OCI-LY7 (cell line): Measurements from ENCODE around the gene TMIE. TPM values are rescaled to one million over a fixed set of nuclear protein-coding genes. Genes with fewer than 3 reads are reported as not detected.

ENCODE experiments used
- Bru-seq: library from RNA; stranded (reverse); fragments of 400-500 nt; gene quantifications from one replicate; lab custom pipeline; 2021; lab: Mats Ljungman, UMichigan
- BruChase-seq, 2 experiments: library from RNA; stranded (reverse); fragments of 400-500 nt; gene quantifications; one replicate each; lab custom pipeline; 2021; lab: Mats Ljungman, UMichigan
- BruUV-seq: library from RNA; stranded (reverse); fragments of 400-500 nt; replicated peaks from 2 replicates; lab custom pipeline; 2021; lab: Mats Ljungman, UMichigan
- CTCF ChIA-PET: fragments of 300-600 bp; sonication (Branson Sonifier 250); formaldehyde crosslinking; loops from one replicate; lab custom pipeline; 2022; ENCODE audit warnings: antibody characterized with exemption; ENCODE audit not compliant: unreplicated experiment; lab: Charles Lee
- POLR2A ChIA-PET: fragments of 300-600 bp; sonication (Branson Sonifier 250); formaldehyde crosslinking; loops from one replicate; lab custom pipeline; 2022; ENCODE audit warnings: antibody characterized with exemption; lab: Charles Lee
- DNase-seq: peaks from one replicate; pipeline ENCODE4 v3.0.0-alpha.2; 2015; ENCODE audit warnings: low spot score
- H2AFZ ChIP-seq: fragments of 200-600 bp; sonication (generic), shearing (Covaris generic); 2 replicates; pipeline ENCODE4 v1.6.1; 2014; ENCODE audit warnings: mild to moderate bottlenecking, antibody characterized with exemption, low read length, moderate library complexity
- H3K27ac ChIP-seq: fragments of 200-600 bp; sonication (generic); 2 replicates; pipeline ENCODE4 v1.5.1; 2014; ENCODE audit warnings: mixed run types, low read depth, mild to moderate bottlenecking, moderate library complexity, low read length, inconsistent platforms; ENCODE audit not compliant: poor library complexity, severe bottlenecking
- H3K36me3 ChIP-seq: fragments of 200-600 bp; sonication (generic); 2 replicates; pipeline ENCODE4 v1.6.1; 2014; ENCODE audit warnings: mild to moderate bottlenecking, antibody characterized with exemption, low read length, moderate library complexity, mixed read lengths; ENCODE audit not compliant: insufficient read depth
- H3K4me1 ChIP-seq: fragments of 200-600 bp; sonication (generic); 2 replicates; pipeline ENCODE4 v1.5.1; 2014; ENCODE audit warnings: mild to moderate bottlenecking, low read length; ENCODE audit not compliant: insufficient read depth, poor library complexity, severe bottlenecking
- H3K4me2 ChIP-seq: fragments of 200-600 bp; sonication (generic); 2 replicates; pipeline ENCODE4 v1.6.1; 2014; ENCODE audit warnings: mild to moderate bottlenecking, low read length
- H3K4me3 ChIP-seq: fragments of 200-600 bp; sonication (generic); 2 replicates; pipeline ENCODE4 v1.5.1; 2014; ENCODE audit warnings: mild to moderate bottlenecking, low read depth, low read length; ENCODE audit not compliant: poor library complexity, severe bottlenecking
- H3K79me2 ChIP-seq: fragments of 200-600 bp; sonication (generic); 2 replicates; pipeline ENCODE4 v1.6.1; 2016; ENCODE audit warnings: low read depth, mild to moderate bottlenecking, low read length, moderate library complexity, mixed read lengths; ENCODE audit not compliant: insufficient read depth
- H3K9me2 ChIP-seq: fragments of 200-600 bp; sonication (generic); 2 replicates; pipeline ENCODE4 v1.6.1; 2016; ENCODE audit warnings: mild to moderate bottlenecking, low read length, mixed read lengths; ENCODE audit not compliant: insufficient read depth
- H3K9me3 ChIP-seq: fragments of 200-600 bp; sonication (generic); 2 replicates; pipeline ENCODE4 v1.6.1; 2014; ENCODE audit warnings: mild to moderate bottlenecking, mixed run types, low read length, mixed read lengths
- H4K20me1 ChIP-seq: fragments of 200-600 bp; sonication (generic); 2 replicates; pipeline ENCODE4 v1.6.1; 2014; ENCODE audit warnings: mild to moderate bottlenecking, antibody characterized with exemption, low read length, moderate library complexity, mixed read lengths; ENCODE audit not compliant: insufficient read depth
- CTCF ChIP-seq: fragments of 200-600 bp; sonication (generic); conservative IDR thresholded peaks from 2 replicates; pipeline ENCODE4 v1.5.1; 2014; ENCODE audit warnings: mild to moderate bottlenecking, antibody characterized with exemption, low read length, moderate library complexity, mixed read lengths
- EZH2phosphoT487 ChIP-seq: fragments of 200-600 bp; sonication (generic); IDR thresholded peaks from 2 replicates; pipeline ENCODE4 v1.6.1; 2018; ENCODE audit warnings: low read depth, borderline replicate concordance, mild to moderate bottlenecking, mixed run types, antibody characterized with exemption, low read length, moderate library complexity, mixed read lengths
- intact Hi-C: fragments of 100-400 bp; cut with micrococcal nuclease; formaldehyde crosslinking; loops from one replicate; pipeline ENCODE4 v1.10.0; 2022; ENCODE audit not compliant: unreplicated experiment
- long read RNA-seq: library from polyadenylated mRNA; stranded (forward); transcript quantifications from one replicate; pipeline ENCODE4 v2.0.0, GENCODE V29; 2022
- total RNA-seq, 2 experiments: library from RNA; depleted of rRNA in 1 of 2; stranded (reverse); fragments of >200 nt in 1 of 2; shearing (Covaris generic) in 1 of 2; gene quantifications; 2 replicates each; pipeline ENCODE4 v1.2.3, GENCODE V29; 2014 to 2022

TMIE gene
- total RNA-seq (2014; rRNA removed; shearing (Covaris generic)) (not detected in 2 replicates), total RNA-seq (2022) (not detected in 2 replicates), Bru-seq, nascent RNA (not detected), BruChase-seq, experiment 1, labeled RNA remaining after a 6-hour chase (percentile 7 among the genes with signal in this experiment), BruChase-seq, experiment 2, labeled RNA remaining after a 2-hour chase (not detected)
- long read RNA-seq = 0 reads

GRCh38 chr3:46701181-46701939 is at the start of gene TMIE:
TMIE (plus strand) TSS chr3:46701392; CDS start chr3:46701488, 96 bp downstream.
- H3K4me3 ChIP-seq = no peak within 1 kb of the TSS
- POLR2A ChIA-PET = no interaction called here

GRCh38 chr3:46655271-46655670 is 45.9 kb upstream of the TMIE start:
- CTCF ChIA-PET = no interaction called here
- Histone ChIP-seq H3K27ac (no peak overlapping the region), H3K36me3 (no peaks in the 10 kb centered on the region), H3K4me3 (no peak overlapping the region), H3K9me2 (no peaks in the 10 kb centered on the region), H4K20me1 (no peaks in the 10 kb centered on the region), H3K79me2 (no peaks in the 10 kb centered on the region), H3K9me3 (peaks cover 6% of the 10 kb centered on the region; the same call in 1 of the 2 replicates), H2AFZ (no peak overlapping the region), H3K4me1 (no peaks in the 10 kb centered on the region), H3K4me2 (no peak overlapping the region)
- TF ChIP-seq CTCF (no peak), EZH2phosphoT487 (no peak)
- DNase-seq = no peak
- no TSS peak for BruUV-seq
- intact Hi-C loops = no loop called here
- POLR2A ChIA-PET = no interaction called here

More at GRCh38 chr3:46701181-46701939, at the start of gene TMIE:
- Histone ChIP-seq H3K27ac (no peak within 1 kb of the TSS), H3K9me2 (no peaks in the 10 kb centered on the region), H2AFZ (no peak within 1 kb of the TSS), H4K20me1 (no peaks in the 10 kb centered on the region), H3K4me1 (no peaks in the 10 kb centered on the region), H3K79me2 (no peaks in the 10 kb centered on the region), H3K9me3 (no peaks in the 10 kb centered on the region), H3K36me3 (no peaks in the 10 kb centered on the region), H3K4me2 (no peak within 1 kb of the TSS)
- no peak for TF ChIP-seq CTCF
- no peak for TF ChIP-seq EZH2phosphoT487
- CTCF ChIA-PET = no interaction called here
- DNase-seq = no peak
- intact Hi-C loops = loop anchor here (10.0 kb wide), 2 partner anchors 313 to 673 kb away; no protein-coding TSS in a partner anchor
- no TSS peak for BruUV-seq
